Measurements from ENCODE around the gene STK35.

STK35 gene

DNA sequence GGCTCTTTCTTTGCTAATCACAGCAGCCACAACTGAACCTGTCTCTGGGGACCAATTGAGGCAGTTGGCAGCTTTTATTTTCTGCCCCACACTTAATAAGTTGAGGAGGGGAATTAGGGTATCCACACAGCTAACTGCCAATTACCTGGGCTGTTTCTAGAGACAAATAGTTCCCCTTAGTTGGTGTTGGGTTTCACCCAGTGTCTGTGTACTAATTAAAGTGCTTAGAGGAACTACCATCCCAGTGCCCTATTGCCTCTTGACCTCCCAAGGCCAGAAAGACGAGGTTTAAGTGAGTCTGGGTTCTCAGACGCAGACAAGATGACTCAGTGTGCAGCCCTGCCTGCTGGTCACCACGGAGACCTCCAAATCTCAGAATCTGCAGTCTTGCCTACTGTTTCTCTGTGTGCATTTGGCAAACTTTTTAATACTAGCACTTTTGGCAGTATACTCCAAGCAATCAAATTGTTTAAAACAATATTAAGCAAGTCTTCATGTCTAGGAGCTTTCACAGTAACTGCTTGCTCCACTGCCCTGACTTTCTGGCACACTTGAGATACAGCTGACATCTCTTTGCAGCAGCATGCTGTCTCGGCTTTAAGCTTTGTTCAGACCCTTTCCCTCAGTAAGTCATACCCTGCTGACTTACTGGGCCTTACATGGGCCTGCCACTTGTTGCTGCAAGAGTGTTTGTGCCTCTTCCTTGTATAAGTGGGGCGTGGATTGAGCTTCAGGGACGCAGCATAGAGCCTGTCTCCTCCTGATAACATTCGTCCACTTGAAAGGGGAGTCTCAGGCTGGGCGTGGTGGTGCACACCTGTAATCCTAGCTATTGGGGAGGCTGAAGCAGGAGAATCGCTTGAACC, 31.9 kb downstream of the STK35 start:
- H3K27ac Mint-ChIP-seq: peak overlapping the region in 2 of 3 experiments; percentile 13 to 70

DNA sequence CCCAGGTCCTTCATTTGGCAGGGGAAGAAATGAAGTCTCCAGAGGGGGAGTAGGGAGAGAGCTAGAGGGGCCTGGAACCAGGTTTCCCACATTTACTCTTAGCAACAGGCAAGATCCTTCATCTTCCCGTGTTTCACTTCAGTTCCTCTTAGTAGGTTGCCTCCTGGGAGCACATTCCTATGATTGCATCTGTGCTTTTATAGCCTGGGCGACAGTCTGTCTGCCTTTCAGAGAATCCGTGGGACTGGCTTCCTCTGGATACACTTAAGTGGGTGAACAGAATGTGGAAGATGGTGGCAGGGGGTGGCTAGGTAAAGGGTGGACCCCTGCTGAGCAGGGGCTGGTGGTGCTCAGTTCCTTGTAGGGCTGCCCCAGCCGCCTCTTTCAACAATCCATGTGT, 33.4 kb downstream of the STK35 start:
- Mint-ChIP-seq H3K9me3 (no peaks in the 10 kb centered on the region), H3K36me3 (ENCODE audit: low read depth) (no peaks in the 10 kb centered on the region), H3K4me3 (no peak overlapping the region), H3K27me3 (ENCODE audit: low read depth) (no peaks in the 10 kb centered on the region), H3K4me1 (peaks cover 38% of the 10 kb centered on the region), H3K27ac (no peak overlapping the region)
- TF ChIP-seq, protein P1, sequence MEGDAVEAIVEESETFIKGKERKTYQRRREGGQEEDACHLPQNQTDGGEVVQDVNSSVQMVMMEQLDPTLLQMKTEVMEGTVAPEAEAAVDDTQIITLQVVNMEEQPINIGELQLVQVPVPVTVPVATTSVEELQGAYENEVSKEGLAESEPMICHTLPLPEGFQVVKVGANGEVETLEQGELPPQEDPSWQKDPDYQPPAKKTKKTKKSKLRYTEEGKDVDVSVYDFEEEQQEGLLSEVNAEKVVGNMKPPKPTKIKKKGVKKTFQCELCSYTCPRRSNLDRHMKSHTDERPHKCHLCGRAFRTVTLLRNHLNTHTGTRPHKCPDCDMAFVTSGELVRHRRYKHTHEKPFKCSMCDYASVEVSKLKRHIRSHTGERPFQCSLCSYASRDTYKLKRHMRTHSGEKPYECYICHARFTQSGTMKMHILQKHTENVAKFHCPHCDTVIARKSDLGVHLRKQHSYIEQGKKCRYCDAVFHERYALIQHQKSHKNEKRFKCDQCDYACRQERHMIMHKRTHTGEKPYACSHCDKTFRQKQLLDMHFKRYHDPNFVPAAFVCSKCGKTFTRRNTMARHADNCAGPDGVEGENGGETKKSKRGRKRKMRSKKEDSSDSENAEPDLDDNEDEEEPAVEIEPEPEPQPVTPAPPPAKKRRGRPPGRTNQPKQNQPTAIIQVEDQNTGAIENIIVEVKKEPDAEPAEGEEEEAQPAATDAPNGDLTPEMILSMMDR (IDR thresholded peaks at IDR 0.05; ENCODE audit: unreplicated experiment in 3 of 3): no peak

More for the DNA sequence above, 31.9 kb downstream of the STK35 start:
- TF ChIP-seq, protein P1 (IDR thresholded peaks at IDR 0.05; ENCODE audit: unreplicated experiment in 3 of 3): no peak
- Mint-ChIP-seq H3K27me3 (ENCODE audit: low read depth) (no peaks in the 10 kb centered on the region), H3K4me1 (peaks cover 40% of the 10 kb centered on the region), H3K4me3 (no peak overlapping the region), H3K36me3 (ENCODE audit: low read depth) (peaks cover 4% of the 10 kb centered on the region), H3K9me3 (no peaks in the 10 kb centered on the region)

DNA sequence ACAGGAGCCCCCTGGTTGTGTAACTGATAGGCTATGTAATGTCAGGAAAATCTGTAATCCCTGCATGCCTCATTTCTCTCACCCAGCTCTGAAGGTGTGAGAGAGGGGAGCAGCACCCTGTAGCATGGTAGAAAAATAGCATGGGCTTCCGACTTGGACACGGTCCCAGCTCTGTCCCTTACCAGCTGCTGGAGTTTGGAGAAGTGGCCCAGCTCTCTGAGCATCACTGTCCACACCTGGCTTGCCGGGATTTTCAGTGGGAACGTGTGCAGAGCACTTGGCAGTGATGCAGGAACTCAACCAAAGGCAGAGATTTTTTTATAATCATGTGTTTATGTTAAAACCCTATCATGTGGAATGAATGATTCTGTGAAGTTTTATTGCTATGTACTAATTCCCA, 34.6 kb downstream of the STK35 start:
- peaks cover 38% of the 10 kb centered on the region for H3K4me1 Mint-ChIP-seq
- TF ChIP-seq, protein P1 (IDR thresholded peaks at IDR 0.05; ENCODE audit: unreplicated experiment in 3 of 3): no peak
- no peak overlapping the region for H3K27ac Mint-ChIP-seq
- H3K36me3 Mint-ChIP-seq (ENCODE audit: low read depth): no peaks in the 10 kb centered on the region
- H3K4me3 Mint-ChIP-seq: no peak overlapping the region
- no peaks in the 10 kb centered on the region for H3K9me3 Mint-ChIP-seq
- H3K27me3 Mint-ChIP-seq (ENCODE audit: low read depth): no peaks in the 10 kb centered on the region

DNA sequence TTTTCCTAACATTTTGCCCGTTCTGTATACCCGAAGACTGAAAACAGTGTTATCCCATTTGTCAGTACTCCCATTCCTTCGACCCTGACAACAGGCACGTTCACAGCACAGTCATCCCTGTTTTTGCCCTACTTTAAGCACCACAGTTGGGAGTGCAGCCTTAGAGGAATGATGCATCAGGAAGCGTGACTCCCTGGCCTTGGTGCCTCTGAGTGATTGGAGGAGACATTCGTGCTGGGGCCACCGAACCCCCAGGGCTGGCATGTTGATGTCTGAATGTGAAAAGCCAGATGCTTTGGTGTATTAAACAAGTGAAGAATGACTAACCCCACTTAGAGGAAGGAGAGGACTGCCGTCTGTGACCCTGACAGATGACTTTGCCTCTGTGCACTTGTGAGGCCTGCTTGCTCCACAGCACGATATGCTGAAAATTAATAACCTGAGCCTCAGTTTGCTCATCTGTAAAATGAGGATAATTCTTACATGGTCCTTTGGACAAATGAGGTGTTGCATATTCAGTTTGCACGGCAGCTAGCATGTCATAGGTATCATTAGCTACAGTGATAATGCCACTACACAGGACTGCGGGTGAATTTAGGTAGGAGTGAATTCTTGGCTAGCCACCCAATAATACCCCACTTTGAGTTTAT, 36.0 kb downstream of the STK35 start:
- TF ChIP-seq, protein P1 (IDR thresholded peaks at IDR 0.05; ENCODE audit: unreplicated experiment in 3 of 3): no peak
- no peaks in the 10 kb centered on the region for H3K36me3 Mint-ChIP-seq (ENCODE audit: low read depth)
- H3K9me3 Mint-ChIP-seq: no peaks in the 10 kb centered on the region
- no peak overlapping the region for H3K4me3 Mint-ChIP-seq
- peaks cover 38% of the 10 kb centered on the region for H3K4me1 Mint-ChIP-seq
- H3K27ac Mint-ChIP-seq: no peak overlapping the region
- H3K27me3 Mint-ChIP-seq (ENCODE audit: low read depth): no peaks in the 10 kb centered on the region

DNA sequence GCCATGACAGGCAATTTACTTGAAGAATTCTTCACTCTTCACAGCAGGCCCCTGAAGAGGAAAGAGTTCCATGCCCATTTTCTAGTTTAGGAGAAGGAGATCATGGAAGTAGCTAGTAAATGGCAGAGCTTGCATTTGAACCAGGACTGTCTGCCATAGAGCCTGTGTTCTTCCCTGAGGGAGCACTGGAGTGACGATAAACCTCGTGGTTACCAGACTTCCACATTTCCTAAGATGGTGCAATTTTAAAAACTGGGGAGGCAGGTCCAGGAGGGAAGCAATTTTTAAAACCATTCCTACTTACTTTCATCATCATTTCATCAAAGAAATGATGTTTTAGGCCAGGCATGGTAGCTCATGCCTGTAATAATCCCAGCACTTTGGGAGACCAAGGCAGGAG, 36.8 kb downstream of the STK35 start:
- Mint-ChIP-seq H3K27me3 (ENCODE audit: low read depth) (no peaks in the 10 kb centered on the region), H3K4me3 (no peak overlapping the region), H3K4me1 (peaks cover 30% of the 10 kb centered on the region), H3K27ac (no peak overlapping the region), H3K9me3 (no peaks in the 10 kb centered on the region), H3K36me3 (ENCODE audit: low read depth) (no peaks in the 10 kb centered on the region)
- TF ChIP-seq, protein P1 (IDR thresholded peaks at IDR 0.05; ENCODE audit: unreplicated experiment in 3 of 3): no peak
